DMS153 (cell line): ENCODE results near the gene LILRB3.
"Not testable (repeated sequence)": the region's sequence is repeated elsewhere in the genome, so short reads cannot be mapped to it uniquely, and the experiment has no call there.

ENCODE experiments used
- DNase-seq: peaks from one replicate; lab custom pipeline; 2025; lab: John Stamatoyannopoulos, UW

The LILRB3 gene

GRCh38 chr19:54209811-54210494 lies 12.9 kb downstream of the LILRB3 start:
- peak; percentile 94 for DNase-seq

- DNase-seq: no peak
Measured at GRCh38 chr19:54209058-54209810, 13.6 kb downstream of the LILRB3 start.

GRCh38 chr19:54208784-54209057 lies 14.1 kb downstream of the LILRB3 start:
- DNase-seq: no peak

GRCh38 chr19:54207983-54208783 lies 14.6 kb downstream of the LILRB3 start:
- DNase-seq: no peak

GRCh38 chr19:54207676-54207982 lies 15.2 kb downstream of the LILRB3 start:
- no peak for DNase-seq

- DNase-seq: not testable (repeated sequence)
Measured at GRCh38 chr19:54207193-54207592, 15.6 kb downstream of the LILRB3 start.

- no peak for DNase-seq
Measured at GRCh38 chr19:54206831-54207177, 16.0 kb downstream of the LILRB3 start.

- no peak for DNase-seq
Measured at GRCh38 chr19:54206030-54206830, 16.6 kb downstream of the LILRB3 start.

GRCh38 chr19:54204767-54205468 lies 17.9 kb downstream of the LILRB3 start:
- DNase-seq: no peak

- no peak for DNase-seq
Measured at GRCh38 chr19:54203151-54203611, 19.6 kb downstream of the LILRB3 start.

GRCh38 chr19:54201980-54202379 lies 20.8 kb downstream of the LILRB3 start:
- no peak for DNase-seq

GRCh38 chr19:54201172-54201701 lies 21.6 kb downstream of the LILRB3 start:
- DNase-seq: no peak

GRCh38 chr19:54199401-54199800 lies 23.4 kb downstream of the LILRB3 start:
- DNase-seq: no peak

- no peak for DNase-seq
Measured at GRCh38 chr19:54197121-54197520, 25.7 kb downstream of the LILRB3 start.

GRCh38 chr19:54196536-54196935 lies 26.3 kb downstream of the LILRB3 start:
- DNase-seq: no peak

GRCh38 chr19:54194463-54194862 lies 28.3 kb downstream of the LILRB3 start:
- DNase-seq: not testable (repeated sequence)

GRCh38 chr19:54193011-54193410 lies 29.8 kb downstream of the LILRB3 start:
- DNase-seq: no peak

- no peak for DNase-seq
Measured at GRCh38 chr19:54191811-54192453, 30.9 kb downstream of the LILRB3 start.

GRCh38 chr19:54191011-54191810 lies 31.6 kb downstream of the LILRB3 start, which contains the start of gene TSEN34:
Gene TSEN34, plus strand, starts transcription at chr19:54191308. Its CDS starts 57 bp downstream, at chr19:54191365.
- DNase-seq: peak; percentile 79

GRCh38 chr19:54190503-54191010 lies 32.2 kb downstream of the LILRB3 start:
- peak; percentile 98 for DNase-seq
